GM23338 (cell line): ENCODE results near the gene RER1. TPM values are rescaled to one million over a fixed set of nuclear protein-coding genes. Genes with fewer than 3 reads are reported as not detected.

Experiments
- ATAC-seq: fragments of 200-7000 bp; cut with Tn5 transposase; 3 replicates; pipeline ENCODE4 v1.9.1; 2020
- DNase-seq: peaks from one replicate; pipeline ENCODE4 v3.0.0-alpha.2; 2015; ENCODE audit warnings: low spot score
- H2AFZ ChIP-seq: fragments of 200-600 bp; sonication (generic); 2 replicates; pipeline ENCODE4 v1.8.0; 2016; ENCODE audit warnings: antibody characterized with exemption, mild to moderate bottlenecking, moderate library complexity
- H3F3A ChIP-seq: fragments of 200-600 bp; sonication (generic); replicated peaks from 2 replicates; pipeline ENCODE4 v1.8.0; 2017; ENCODE audit warnings: antibody characterized with exemption, mixed run types, low read depth
- H3K27ac ChIP-seq: fragments of 200-600 bp; sonication (generic); 2 replicates; pipeline ENCODE4 v1.6.1; 2016; ENCODE audit warnings: low read depth
- H3K27me3 ChIP-seq: fragments of 200-600 bp; sonication (generic); 2 replicates; pipeline ENCODE4 v1.8.0; 2016; ENCODE audit warnings: mild to moderate bottlenecking, mixed run types, moderate library complexity; ENCODE audit not compliant: insufficient read depth
- H3K36me3 ChIP-seq: fragments of 200-600 bp; sonication (generic); 2 replicates; pipeline ENCODE4 v1.8.0; 2016; ENCODE audit warnings: mild to moderate bottlenecking; ENCODE audit not compliant: insufficient read depth
- H3K4me1 ChIP-seq: fragments of 200-600 bp; sonication (generic); 2 replicates; pipeline ENCODE4 v1.8.0; 2016; ENCODE audit warnings: mild to moderate bottlenecking, moderate library complexity; ENCODE audit not compliant: insufficient read depth
- H3K4me2 ChIP-seq: fragments of 200-600 bp; sonication (generic); 2 replicates; pipeline ENCODE4 v1.7.1; 2017; ENCODE audit warnings: mixed run types
- H3K4me3 ChIP-seq: fragments of 200-600 bp; sonication (generic); 2 replicates; pipeline ENCODE4 v1.6.1; 2016; ENCODE audit warnings: mixed run types
- H3K79me2 ChIP-seq: fragments of 200-600 bp; sonication (generic); replicated peaks from 2 replicates; pipeline ENCODE4 v1.8.0; 2017; ENCODE audit warnings: mild to moderate bottlenecking; ENCODE audit not compliant: insufficient read depth
- H3K9me2 ChIP-seq: fragments of 200-600 bp; sonication (generic); 2 replicates; pipeline ENCODE4 v1.8.0; 2017; ENCODE audit not compliant: insufficient read depth
- H4K20me1 ChIP-seq: fragments of 200-600 bp; sonication (generic); replicated peaks from 2 replicates; pipeline ENCODE4 v1.8.0; 2017; ENCODE audit warnings: mild to moderate bottlenecking; ENCODE audit not compliant: insufficient read depth
- H3K27ac Mint-ChIP-seq: 2 replicates; pipeline ENCODE4 v1.8.0; 2020; ENCODE audit warnings: inconsistent platforms, mild to moderate bottlenecking, moderate library complexity, mixed read lengths
- H3K27me3 Mint-ChIP-seq: 3 replicates; pipeline ENCODE4 v1.8.0; 2022; ENCODE audit warnings: low read depth, mild to moderate bottlenecking, moderate library complexity, mixed read lengths, inconsistent platforms; ENCODE audit not compliant: insufficient read depth, poor library complexity
- H3K36me3 Mint-ChIP-seq: 3 replicates; pipeline ENCODE4 v1.8.0; 2021; ENCODE audit warnings: low read depth, mild to moderate bottlenecking, inconsistent platforms, moderate library complexity, mixed read lengths
- H3K4me1 Mint-ChIP-seq: 3 replicates; pipeline ENCODE4 v1.8.0; 2020; ENCODE audit warnings: mild to moderate bottlenecking, inconsistent platforms, mixed read lengths
- H3K4me3 Mint-ChIP-seq: 3 replicates; pipeline ENCODE4 v1.8.0; 2021; ENCODE audit warnings: moderate library complexity, mild to moderate bottlenecking, inconsistent platforms, mixed read lengths
- H3K9me3 Mint-ChIP-seq: 3 replicates; pipeline ENCODE4 v1.8.0; 2020; ENCODE audit warnings: moderate library complexity, mild to moderate bottlenecking, inconsistent platforms, mixed read lengths
- CREB1 ChIP-seq: fragments of 250-450 bp; sonication (Bioruptor Pico); IDR thresholded peaks from 2 replicates; pipeline ENCODE4 v1.5.0; 2020; ENCODE audit warnings: low read depth, mild to moderate bottlenecking, moderate library complexity
- EZH2 ChIP-seq: fragments of 200-600 bp; sonication (generic); IDR thresholded peaks from one replicate; pipeline ENCODE4 v1.8.0; 2017; ENCODE audit warnings: antibody characterized with exemption, mild to moderate bottlenecking, low read depth; ENCODE audit not compliant: unreplicated experiment
- EZH2phosphoT487 ChIP-seq: fragments of 200-600 bp; sonication (generic); IDR thresholded peaks from one replicate; pipeline ENCODE4 v1.8.1; 2018; ENCODE audit warnings: antibody characterized with exemption; ENCODE audit not compliant: unreplicated experiment
- JUNB ChIP-seq: IDR thresholded peaks from one replicate; pipeline ENCODE4 v1.6.1; 2016; ENCODE audit warnings: antibody characterized with exemption; ENCODE audit not compliant: unreplicated experiment
- NANOG ChIP-seq: IDR thresholded peaks from 2 replicates; pipeline ENCODE4 v1.6.1; 2016; ENCODE audit warnings: antibody characterized with exemption, borderline replicate concordance
- POLR2AphosphoS5 ChIP-seq: IDR thresholded peaks from 2 replicates; pipeline ENCODE4 v1.6.1; 2016; ENCODE audit warnings: antibody characterized with exemption, low read depth
- STAT1 ChIP-seq: IDR thresholded peaks from one replicate; pipeline ENCODE4 v1.6.1; 2016; ENCODE audit warnings: antibody characterized with exemption; ENCODE audit not compliant: unreplicated experiment
- ZNF114 ChIP-seq: fragments of 250-450 bp; sonication (Bioruptor Pico); IDR thresholded peaks from 2 replicates; pipeline ENCODE4 v1.5.0; 2020; ENCODE audit warnings: mild to moderate bottlenecking, moderate library complexity
- ZNF331 ChIP-seq: fragments of 250-450 bp; sonication (Bioruptor Pico); IDR thresholded peaks from 2 replicates; pipeline ENCODE4 v1.5.0; 2020; ENCODE audit warnings: low read depth, mild to moderate bottlenecking, moderate library complexity
- polyA plus RNA-seq: library from polyadenylated mRNA; unstranded; fragments of >200 nt; fragmentation: Nextera tagmentation; extraction: Ambion mirVana; gene quantifications from 2 replicates; pipeline ENCODE4 v1.2.1, GENCODE V29; 2016
- total RNA-seq: library from RNA; depleted of rRNA; stranded (reverse); fragments of >200 nt; shearing (Covaris generic); gene quantifications from 2 replicates; pipeline ENCODE4 v1.2.3, GENCODE V29; 2014
- TF ChIP-seq, protein P1 (sequence below): IDR thresholded peaks from one replicate; pipeline ENCODE4 v1.6.1; 2018; ENCODE audit warnings: antibody characterized with exemption; ENCODE audit not compliant: unreplicated experiment
- TF ChIP-seq, protein P2 (sequence below): IDR thresholded peaks from 2 replicates; pipeline ENCODE4 v1.6.1; 2016; ENCODE audit warnings: antibody characterized with exemption
- TF ChIP-seq, protein P3 (sequence below), 2 experiments: fragments of 200-600 bp in 1 of 2; sonication (generic) in 1 of 2; conservative IDR thresholded peaks; 2 replicates each; pipeline versions ENCODE4 v1.5.1 to v1.6.1; 2016 to 2017; ENCODE audit warnings: antibody characterized with exemption in 2 of 2, low read depth in 2 of 2, mild to moderate bottlenecking in 2 of 2, moderate library complexity in 1 of 2
- TF ChIP-seq, protein P4 (sequence below): fragments of 250-450 bp; sonication (Bioruptor Pico); IDR thresholded peaks from 2 replicates; pipeline ENCODE4 v1.5.0; 2020; ENCODE audit warnings: mild to moderate bottlenecking, moderate library complexity

Gene RER1
- total and polyA plus RNA-seq, 2 experiments from 2014 or later, result 58.4 to 99.5 TPM

DNA sequence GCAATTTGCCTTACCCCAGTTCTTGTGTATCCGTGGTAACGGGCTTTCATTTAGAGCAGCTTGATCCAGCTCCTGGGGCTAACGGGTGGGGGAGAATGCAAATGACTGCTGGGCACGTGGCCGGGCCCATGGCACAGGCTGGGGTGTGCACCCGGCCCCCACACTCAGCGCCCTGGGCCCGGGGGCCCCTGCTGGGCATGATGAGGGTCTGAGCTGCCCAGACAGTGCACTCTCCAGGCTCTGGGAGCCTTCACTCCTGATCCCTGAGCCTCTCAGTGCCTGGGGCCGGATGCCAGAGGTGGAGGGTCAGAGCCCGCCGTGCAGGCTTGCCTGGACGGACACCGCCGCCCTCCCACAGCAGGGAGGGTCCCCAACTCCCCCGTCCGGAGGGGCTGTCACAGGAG lies 40.8 kb downstream of the RER1 start:
- Histone ChIP-seq H2AFZ (no peak overlapping the region), H3K36me3 (no peaks in the 10 kb centered on the region), H3K4me3 (no peak overlapping the region), H4K20me1 (no peaks in the 10 kb centered on the region), H3K4me2 (no peak overlapping the region), H3K27me3 (no peaks in the 10 kb centered on the region), H3K79me2 (no peaks in the 10 kb centered on the region), H3K9me2 (no peaks in the 10 kb centered on the region), H3K4me1 (no peaks in the 10 kb centered on the region), H3K27ac (no peak overlapping the region), H3F3A (no peaks in the 10 kb centered on the region)
- no peaks in the 10 kb centered on the region for H3K4me1 Mint-ChIP-seq
- no peak overlapping the region for H3K27ac Mint-ChIP-seq
- H3K27me3 Mint-ChIP-seq, result peaks cover 7% of the 10 kb centered on the region
- no peaks in the 10 kb centered on the region for H3K36me3 Mint-ChIP-seq
- TF ChIP-seq, protein P1, sequence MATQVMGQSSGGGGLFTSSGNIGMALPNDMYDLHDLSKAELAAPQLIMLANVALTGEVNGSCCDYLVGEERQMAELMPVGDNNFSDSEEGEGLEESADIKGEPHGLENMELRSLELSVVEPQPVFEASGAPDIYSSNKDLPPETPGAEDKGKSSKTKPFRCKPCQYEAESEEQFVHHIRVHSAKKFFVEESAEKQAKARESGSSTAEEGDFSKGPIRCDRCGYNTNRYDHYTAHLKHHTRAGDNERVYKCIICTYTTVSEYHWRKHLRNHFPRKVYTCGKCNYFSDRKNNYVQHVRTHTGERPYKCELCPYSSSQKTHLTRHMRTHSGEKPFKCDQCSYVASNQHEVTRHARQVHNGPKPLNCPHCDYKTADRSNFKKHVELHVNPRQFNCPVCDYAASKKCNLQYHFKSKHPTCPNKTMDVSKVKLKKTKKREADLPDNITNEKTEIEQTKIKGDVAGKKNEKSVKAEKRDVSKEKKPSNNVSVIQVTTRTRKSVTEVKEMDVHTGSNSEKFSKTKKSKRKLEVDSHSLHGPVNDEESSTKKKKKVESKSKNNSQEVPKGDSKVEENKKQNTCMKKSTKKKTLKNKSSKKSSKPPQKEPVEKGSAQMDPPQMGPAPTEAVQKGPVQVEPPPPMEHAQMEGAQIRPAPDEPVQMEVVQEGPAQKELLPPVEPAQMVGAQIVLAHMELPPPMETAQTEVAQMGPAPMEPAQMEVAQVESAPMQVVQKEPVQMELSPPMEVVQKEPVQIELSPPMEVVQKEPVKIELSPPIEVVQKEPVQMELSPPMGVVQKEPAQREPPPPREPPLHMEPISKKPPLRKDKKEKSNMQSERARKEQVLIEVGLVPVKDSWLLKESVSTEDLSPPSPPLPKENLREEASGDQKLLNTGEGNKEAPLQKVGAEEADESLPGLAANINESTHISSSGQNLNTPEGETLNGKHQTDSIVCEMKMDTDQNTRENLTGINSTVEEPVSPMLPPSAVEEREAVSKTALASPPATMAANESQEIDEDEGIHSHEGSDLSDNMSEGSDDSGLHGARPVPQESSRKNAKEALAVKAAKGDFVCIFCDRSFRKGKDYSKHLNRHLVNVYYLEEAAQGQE, result no peak
- TF ChIP-seq NANOG (no peak), ZNF114 (CRISPR knock-in tag) (no peak), STAT1 (no peak), CREB1 (CRISPR knock-in tag) (no peak), EZH2phosphoT487 (no peak), ZNF331 (CRISPR knock-in tag) (no peak), EZH2 (no peak), POLR2AphosphoS5 (no peak), JUNB (no peak)
- TF ChIP-seq, protein P2, sequence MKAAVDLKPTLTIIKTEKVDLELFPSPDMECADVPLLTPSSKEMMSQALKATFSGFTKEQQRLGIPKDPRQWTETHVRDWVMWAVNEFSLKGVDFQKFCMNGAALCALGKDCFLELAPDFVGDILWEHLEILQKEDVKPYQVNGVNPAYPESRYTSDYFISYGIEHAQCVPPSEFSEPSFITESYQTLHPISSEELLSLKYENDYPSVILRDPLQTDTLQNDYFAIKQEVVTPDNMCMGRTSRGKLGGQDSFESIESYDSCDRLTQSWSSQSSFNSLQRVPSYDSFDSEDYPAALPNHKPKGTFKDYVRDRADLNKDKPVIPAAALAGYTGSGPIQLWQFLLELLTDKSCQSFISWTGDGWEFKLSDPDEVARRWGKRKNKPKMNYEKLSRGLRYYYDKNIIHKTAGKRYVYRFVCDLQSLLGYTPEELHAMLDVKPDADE, result no peak
- TF ChIP-seq, protein P3, sequence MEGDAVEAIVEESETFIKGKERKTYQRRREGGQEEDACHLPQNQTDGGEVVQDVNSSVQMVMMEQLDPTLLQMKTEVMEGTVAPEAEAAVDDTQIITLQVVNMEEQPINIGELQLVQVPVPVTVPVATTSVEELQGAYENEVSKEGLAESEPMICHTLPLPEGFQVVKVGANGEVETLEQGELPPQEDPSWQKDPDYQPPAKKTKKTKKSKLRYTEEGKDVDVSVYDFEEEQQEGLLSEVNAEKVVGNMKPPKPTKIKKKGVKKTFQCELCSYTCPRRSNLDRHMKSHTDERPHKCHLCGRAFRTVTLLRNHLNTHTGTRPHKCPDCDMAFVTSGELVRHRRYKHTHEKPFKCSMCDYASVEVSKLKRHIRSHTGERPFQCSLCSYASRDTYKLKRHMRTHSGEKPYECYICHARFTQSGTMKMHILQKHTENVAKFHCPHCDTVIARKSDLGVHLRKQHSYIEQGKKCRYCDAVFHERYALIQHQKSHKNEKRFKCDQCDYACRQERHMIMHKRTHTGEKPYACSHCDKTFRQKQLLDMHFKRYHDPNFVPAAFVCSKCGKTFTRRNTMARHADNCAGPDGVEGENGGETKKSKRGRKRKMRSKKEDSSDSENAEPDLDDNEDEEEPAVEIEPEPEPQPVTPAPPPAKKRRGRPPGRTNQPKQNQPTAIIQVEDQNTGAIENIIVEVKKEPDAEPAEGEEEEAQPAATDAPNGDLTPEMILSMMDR (conservative IDR thresholded peaks at IDR 0.05; ENCODE audit: low read depth in 2 of 2), result no peak
- TF ChIP-seq, protein P4, sequence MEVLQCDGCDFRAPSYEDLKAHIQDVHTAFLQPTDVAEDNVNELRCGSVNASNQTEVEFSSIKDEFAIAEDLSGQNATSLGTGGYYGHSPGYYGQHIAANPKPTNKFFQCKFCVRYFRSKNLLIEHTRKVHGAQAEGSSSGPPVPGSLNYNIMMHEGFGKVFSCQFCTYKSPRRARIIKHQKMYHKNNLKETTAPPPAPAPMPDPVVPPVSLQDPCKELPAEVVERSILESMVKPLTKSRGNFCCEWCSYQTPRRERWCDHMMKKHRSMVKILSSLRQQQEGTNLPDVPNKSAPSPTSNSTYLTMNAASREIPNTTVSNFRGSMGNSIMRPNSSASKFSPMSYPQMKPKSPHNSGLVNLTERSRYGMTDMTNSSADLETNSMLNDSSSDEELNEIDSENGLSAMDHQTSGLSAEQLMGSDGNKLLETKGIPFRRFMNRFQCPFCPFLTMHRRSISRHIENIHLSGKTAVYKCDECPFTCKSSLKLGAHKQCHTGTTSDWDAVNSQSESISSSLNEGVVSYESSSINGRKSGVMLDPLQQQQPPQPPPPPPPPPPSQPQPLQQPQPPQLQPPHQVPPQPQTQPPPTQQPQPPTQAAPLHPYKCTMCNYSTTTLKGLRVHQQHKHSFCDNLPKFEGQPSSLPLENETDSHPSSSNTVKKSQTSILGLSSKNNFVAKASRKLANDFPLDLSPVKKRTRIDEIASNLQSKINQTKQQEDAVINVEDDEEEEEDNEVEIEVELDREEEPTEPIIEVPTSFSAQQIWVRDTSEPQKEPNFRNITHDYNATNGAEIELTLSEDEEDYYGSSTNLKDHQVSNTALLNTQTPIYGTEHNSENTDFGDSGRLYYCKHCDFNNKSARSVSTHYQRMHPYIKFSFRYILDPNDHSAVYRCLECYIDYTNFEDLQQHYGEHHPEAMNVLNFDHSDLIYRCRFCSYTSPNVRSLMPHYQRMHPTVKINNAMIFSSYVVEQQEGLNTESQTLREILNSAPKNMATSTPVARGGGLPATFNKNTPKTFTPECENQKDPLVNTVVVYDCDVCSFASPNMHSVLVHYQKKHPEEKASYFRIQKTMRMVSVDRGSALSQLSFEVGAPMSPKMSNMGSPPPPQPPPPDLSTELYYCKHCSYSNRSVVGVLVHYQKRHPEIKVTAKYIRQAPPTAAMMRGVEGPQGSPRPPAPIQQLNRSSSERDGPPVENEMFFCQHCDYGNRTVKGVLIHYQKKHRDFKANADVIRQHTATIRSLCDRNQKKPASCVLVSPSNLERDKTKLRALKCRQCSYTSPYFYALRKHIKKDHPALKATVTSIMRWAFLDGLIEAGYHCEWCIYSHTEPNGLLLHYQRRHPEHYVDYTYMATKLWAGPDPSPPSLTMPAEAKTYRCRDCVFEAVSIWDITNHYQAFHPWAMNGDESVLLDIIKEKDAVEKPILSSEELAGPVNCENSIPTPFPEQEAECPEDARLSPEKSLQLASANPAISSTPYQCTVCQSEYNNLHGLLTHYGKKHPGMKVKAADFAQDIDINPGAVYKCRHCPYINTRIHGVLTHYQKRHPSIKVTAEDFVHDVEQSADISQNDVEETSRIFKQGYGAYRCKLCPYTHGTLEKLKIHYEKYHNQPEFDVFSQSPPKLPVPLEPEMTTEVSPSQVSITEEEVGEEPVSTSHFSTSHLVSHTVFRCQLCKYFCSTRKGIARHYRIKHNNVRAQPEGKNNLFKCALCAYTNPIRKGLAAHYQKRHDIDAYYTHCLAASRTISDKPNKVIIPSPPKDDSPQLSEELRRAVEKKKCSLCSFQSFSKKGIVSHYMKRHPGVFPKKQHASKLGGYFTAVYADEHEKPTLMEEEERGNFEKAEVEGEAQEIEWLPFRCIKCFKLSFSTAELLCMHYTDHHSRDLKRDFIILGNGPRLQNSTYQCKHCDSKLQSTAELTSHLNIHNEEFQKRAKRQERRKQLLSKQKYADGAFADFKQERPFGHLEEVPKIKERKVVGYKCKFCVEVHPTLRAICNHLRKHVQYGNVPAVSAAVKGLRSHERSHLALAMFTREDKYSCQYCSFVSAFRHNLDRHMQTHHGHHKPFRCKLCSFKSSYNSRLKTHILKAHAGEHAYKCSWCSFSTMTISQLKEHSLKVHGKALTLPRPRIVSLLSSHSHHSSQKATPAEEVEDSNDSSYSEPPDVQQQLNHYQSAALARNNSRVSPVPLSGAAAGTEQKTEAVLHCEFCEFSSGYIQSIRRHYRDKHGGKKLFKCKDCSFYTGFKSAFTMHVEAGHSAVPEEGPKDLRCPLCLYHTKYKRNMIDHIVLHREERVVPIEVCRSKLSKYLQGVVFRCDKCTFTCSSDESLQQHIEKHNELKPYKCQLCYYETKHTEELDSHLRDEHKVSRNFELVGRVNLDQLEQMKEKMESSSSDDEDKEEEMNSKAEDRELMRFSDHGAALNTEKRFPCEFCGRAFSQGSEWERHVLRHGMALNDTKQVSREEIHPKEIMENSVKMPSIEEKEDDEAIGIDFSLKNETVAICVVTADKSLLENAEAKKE (CRISPR knock-in tag), result no peak
- H3K4me3 Mint-ChIP-seq, result no peak overlapping the region
- H3K9me3 Mint-ChIP-seq, result peaks cover 12% of the 10 kb centered on the region; the same call in 2 of the 3 replicates
- DNase-seq (no peak), ATAC-seq (no peak)
